Gastrocnemius medialis (tissue), 4 donors: Measurements from ENCODE around the gene SMLR1. TPM values are rescaled to one million over a fixed set of nuclear protein-coding genes. Genes with fewer than 3 reads are reported as not detected.

Experiments
- ATAC-seq, 2 donors: fragments of 150-250 bp; one replicate each; pipeline ENCODE4 v1.9.1; 2016
- DNase-seq, 2 donors: peaks; one replicate each; pipeline ENCODE4 v3.0.0-alpha.2; 2019
- H3K27ac ChIP-seq, 4 donors: fragments of 200-600 bp; sonication (generic); 1 replicate in 1 of 4; 2 replicates in 3 of 4; pipeline ENCODE4 v1.5.1; 2016 to 2018; ENCODE audit warnings: mild to moderate bottlenecking in 2 of 4, moderate library complexity in 1 of 4
- H3K27me3 ChIP-seq, 3 donors: fragments of 200-600 bp; sonication (generic) in 2 of 3; 1 replicate in 1 of 3; 2 replicates in 2 of 3; pipeline versions ENCODE4 v1.5.1 to v1.6.0; 2016 to 2019; ENCODE audit warnings: mild to moderate bottlenecking in 1 of 3, moderate library complexity in 1 of 3
- H3K36me3 ChIP-seq, 2 donors: fragments of 200-600 bp; sonication (generic) in 1 of 2; one replicate each; pipeline ENCODE4 v1.5.1; 2017 to 2018
- H3K4me1 ChIP-seq, 2 donors: fragments of 200-600 bp; sonication (generic) in 1 of 2; one replicate each; pipeline ENCODE4 v1.5.1; 2016 to 2017; ENCODE audit warnings: mild to moderate bottlenecking in 2 of 2
- H3K4me3 ChIP-seq, 4 donors: fragments of 200-600 bp; sonication (generic) in 3 of 4; 1 replicate in 1 of 4; 2 replicates in 3 of 4; pipeline ENCODE4 v1.5.1; 2016 to 2019; ENCODE audit warnings: mild to moderate bottlenecking in 2 of 4
- H3K9me3 ChIP-seq, 3 donors: fragments of 200-600 bp; sonication (generic) in 2 of 3; 1 replicate in 1 of 3; 2 replicates in 2 of 3; pipeline ENCODE4 v1.5.1; 2016 to 2019
- POLR2A ChIP-seq, 2 donors: fragments of 450-650 bp; IDR thresholded peaks; one replicate each; pipeline ENCODE4 v1.6.1; 2017; ENCODE audit warnings: antibody characterized with exemption in 2 of 2, mild to moderate bottlenecking in 2 of 2, moderate library complexity in 2 of 2
- in situ Hi-C, 4 donors: fragments of 200-750 bp; cut with MboI; loops; one replicate each; pipeline versions ENCODE4 v1.15.0 to v1.8.0; 2017; ENCODE audit warnings: low sequenced_read_pairs in 4 of 4
- intact Hi-C: fragments of 100-400 bp; cut with DNase I; formaldehyde crosslinking; loops from one replicate; pipeline ENCODE4 v1.15.1; 2023; ENCODE audit warnings: low total_unique reads
- total RNA-seq, 4 donors: library from RNA; depleted of rRNA; stranded (reverse); fragments of >200 nt; gene quantifications; one replicate each; pipeline versions ENCODE4 v1.1.0 to v1.2.3, GENCODE V29; 2016
- TF ChIP-seq, protein P1 (sequence below), 5 experiments: fragments of 450-650 bp in 3 of 5; fragments of 200-600 bp in 2 of 5; sonication (generic) in 2 of 5; IDR thresholded peaks in 4 of 5; conservative IDR thresholded peaks in 1 of 5; 1 replicate in 4 of 5; 2 replicates in 1 of 5; pipeline ENCODE4 v1.5.1; 2016 to 2019; ENCODE audit warnings: antibody characterized with exemption in 5 of 5, mild to moderate bottlenecking in 3 of 5, moderate library complexity in 3 of 5

The SMLR1 gene
- total RNA-seq, 4 donors from 2014 or later, result not detected

DNA sequence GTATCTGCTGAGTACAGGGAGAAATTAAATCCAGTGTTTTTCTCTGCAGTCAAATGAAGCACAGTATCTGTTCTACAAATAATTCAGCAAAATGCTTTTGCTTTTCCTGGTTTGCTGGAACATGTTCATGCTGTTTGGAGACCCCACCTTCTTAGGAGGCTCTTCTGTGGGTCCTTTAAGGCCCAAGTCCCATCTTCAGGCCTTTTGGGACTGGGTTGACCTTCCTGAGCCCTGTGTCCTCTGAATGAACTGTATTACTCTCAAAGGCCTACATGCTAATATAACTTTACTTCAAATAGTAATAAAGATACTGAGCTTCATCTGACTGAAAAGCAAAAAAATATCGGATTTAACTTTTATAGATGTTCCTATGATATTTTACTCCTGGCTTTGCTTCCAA is 19.3 kb downstream of the SMLR1 start:
- TF ChIP-seq, protein P1, sequence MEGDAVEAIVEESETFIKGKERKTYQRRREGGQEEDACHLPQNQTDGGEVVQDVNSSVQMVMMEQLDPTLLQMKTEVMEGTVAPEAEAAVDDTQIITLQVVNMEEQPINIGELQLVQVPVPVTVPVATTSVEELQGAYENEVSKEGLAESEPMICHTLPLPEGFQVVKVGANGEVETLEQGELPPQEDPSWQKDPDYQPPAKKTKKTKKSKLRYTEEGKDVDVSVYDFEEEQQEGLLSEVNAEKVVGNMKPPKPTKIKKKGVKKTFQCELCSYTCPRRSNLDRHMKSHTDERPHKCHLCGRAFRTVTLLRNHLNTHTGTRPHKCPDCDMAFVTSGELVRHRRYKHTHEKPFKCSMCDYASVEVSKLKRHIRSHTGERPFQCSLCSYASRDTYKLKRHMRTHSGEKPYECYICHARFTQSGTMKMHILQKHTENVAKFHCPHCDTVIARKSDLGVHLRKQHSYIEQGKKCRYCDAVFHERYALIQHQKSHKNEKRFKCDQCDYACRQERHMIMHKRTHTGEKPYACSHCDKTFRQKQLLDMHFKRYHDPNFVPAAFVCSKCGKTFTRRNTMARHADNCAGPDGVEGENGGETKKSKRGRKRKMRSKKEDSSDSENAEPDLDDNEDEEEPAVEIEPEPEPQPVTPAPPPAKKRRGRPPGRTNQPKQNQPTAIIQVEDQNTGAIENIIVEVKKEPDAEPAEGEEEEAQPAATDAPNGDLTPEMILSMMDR (IDR thresholded peaks at IDR 0.05 in 4 of 5, conservative IDR thresholded peaks at IDR 0.05 in 1 of 5), result no peak
- TF ChIP-seq POLR2A (IDR thresholded peaks at IDR 0.05), result no peak
- no peaks in the 10 kb centered on the region for H3K9me3 ChIP-seq
- H3K27ac ChIP-seq, result peak overlapping the region in 1 of 4 donors; percentile 42
- ATAC-seq (no peak), DNase-seq (no peak)
- intact Hi-C loops (loop anchor here (10.0 kb wide), 1 partner anchor 522 kb away; no protein-coding TSS in a partner anchor), in situ Hi-C loops (no loop called here)
- H3K4me1 ChIP-seq, result no peaks in the 10 kb centered on the region
- H3K27me3 ChIP-seq, result no peaks in the 10 kb centered on the region
- H3K4me3 ChIP-seq, result no peak overlapping the region
- no peaks in the 10 kb centered on the region for H3K36me3 ChIP-seq

DNA sequence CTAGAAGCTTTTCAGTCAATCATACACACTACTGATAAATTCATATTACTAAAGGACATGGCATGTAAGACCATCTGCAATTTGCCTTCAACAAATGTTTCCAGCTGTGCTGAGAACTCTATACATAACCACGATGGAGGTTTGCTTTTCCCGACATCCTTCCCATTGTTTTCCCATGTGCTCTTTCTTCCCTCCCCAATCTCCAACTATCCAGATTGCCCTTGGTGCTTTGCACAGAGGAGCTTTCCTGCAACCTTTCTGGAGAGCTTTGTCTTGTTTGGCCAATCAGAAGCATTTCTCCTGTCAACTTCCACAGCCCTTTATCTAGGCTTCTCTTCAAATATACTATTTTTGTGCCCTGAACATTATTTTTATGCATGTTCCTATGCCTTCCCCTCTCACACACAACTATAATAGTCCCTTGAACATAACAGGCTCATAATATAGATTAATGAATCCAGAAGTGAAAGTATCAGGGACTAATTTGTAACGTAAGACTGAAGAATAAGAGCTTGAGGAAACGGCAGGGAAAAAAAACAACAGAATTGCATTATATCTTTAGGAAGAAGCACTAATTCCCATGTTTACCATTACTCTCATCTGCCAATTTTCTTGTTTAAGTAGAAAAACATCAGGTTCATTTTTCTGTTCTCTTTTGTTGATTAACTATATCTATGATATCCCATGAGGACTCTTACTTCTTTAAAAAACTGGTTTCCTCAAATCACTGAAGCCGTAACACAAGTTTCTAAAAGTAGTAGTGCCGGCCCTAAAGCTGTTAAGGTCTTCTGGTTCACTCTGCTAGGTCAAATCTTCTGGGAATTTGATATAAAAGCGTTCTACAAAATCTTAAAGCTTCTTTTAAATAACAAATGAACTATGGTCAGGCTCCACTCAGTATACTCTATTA is 20.1 kb downstream of the SMLR1 start:
- H3K4me1 ChIP-seq, result no peaks in the 10 kb centered on the region
- ATAC-seq, result no peak
- no peak for DNase-seq
- H3K36me3 ChIP-seq, result no peaks in the 10 kb centered on the region
- no peaks in the 10 kb centered on the region for H3K27me3 ChIP-seq
- in situ Hi-C loops, result no loop called here
- H3K27ac ChIP-seq, result peak overlapping the region in 2 of 4 donors; percentile 11 to 42
- H3K4me3 ChIP-seq, result peak overlapping the region in 1 of 4 donors; percentile 36
- intact Hi-C loops, result loop anchor here (10.0 kb wide), 1 partner anchor 522 kb away; no protein-coding TSS in a partner anchor
- no peaks in the 10 kb centered on the region for H3K9me3 ChIP-seq
- TF ChIP-seq POLR2A (IDR thresholded peaks at IDR 0.05), result no peak
- TF ChIP-seq, protein P1 (IDR thresholded peaks at IDR 0.05 in 4 of 5, conservative IDR thresholded peaks at IDR 0.05 in 1 of 5), result no peak

DNA sequence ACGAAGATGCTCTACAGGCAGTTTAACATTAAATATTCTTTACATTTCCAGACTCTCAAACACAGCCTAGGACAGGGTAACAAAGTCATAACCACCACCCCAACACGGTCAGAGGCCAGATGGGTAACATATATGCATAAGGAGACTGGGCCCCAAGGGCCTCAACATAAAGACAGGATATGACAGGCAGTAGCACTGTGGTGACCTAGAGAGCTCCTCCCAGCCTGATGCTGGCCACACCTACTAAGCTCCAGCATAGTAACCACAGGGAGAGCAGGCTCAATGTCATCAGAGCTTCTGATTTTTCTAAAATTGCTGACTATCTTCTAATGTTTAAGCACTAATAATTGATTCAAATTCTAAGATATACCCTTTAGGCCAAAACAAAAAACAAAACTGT is 21.7 kb downstream of the SMLR1 start:
- no peaks in the 10 kb centered on the region for H3K4me1 ChIP-seq
- no peaks in the 10 kb centered on the region for H3K36me3 ChIP-seq
- in situ Hi-C loops (no loop called here), intact Hi-C loops (loop anchor here (10.0 kb wide), 1 partner anchor 524 kb away; no protein-coding TSS in a partner anchor)
- no peak for TF ChIP-seq POLR2A (IDR thresholded peaks at IDR 0.05)
- TF ChIP-seq, protein P1 (IDR thresholded peaks at IDR 0.05 in 4 of 5, conservative IDR thresholded peaks at IDR 0.05 in 1 of 5), result no peak
- no peaks in the 10 kb centered on the region for H3K27me3 ChIP-seq
- ATAC-seq, result no peak
- no peak overlapping the region for H3K27ac ChIP-seq
- no peak overlapping the region for H3K4me3 ChIP-seq
- DNase-seq, result no peak
- H3K9me3 ChIP-seq, result no peaks in the 10 kb centered on the region

DNA sequence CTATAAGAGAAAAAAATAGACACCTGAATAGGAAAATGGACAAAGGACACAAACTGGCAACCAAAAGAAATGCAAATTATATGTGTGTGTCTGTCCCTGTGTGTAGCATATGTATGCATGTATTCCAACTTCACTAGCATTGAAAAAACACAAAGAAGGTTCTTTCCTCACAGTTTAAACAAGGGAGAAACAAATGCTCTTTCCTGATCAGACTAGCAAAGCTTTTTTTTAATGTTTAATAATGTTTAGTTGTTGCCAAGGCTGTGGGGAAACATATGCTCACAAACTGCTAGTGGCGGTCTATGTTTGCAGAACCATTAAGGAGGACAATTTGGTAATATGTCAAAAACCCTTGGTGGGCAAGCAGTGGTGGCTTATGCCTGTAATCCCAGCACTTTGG is 22.4 kb downstream of the SMLR1 start:
- H3K9me3 ChIP-seq, result no peaks in the 10 kb centered on the region
- DNase-seq (no peak), ATAC-seq (no peak)
- in situ Hi-C loops, result no loop called here
- H3K36me3 ChIP-seq, result no peaks in the 10 kb centered on the region
- TF ChIP-seq POLR2A (IDR thresholded peaks at IDR 0.05), result no peak
- TF ChIP-seq, protein P1 (IDR thresholded peaks at IDR 0.05 in 4 of 5, conservative IDR thresholded peaks at IDR 0.05 in 1 of 5), result no peak
- H3K4me3 ChIP-seq, result no peak overlapping the region
- H3K4me1 ChIP-seq, result no peaks in the 10 kb centered on the region
- no peaks in the 10 kb centered on the region for H3K27me3 ChIP-seq
- intact Hi-C loops, result loop anchor here (10.0 kb wide), 1 partner anchor 525 kb away; no protein-coding TSS in a partner anchor
- H3K27ac ChIP-seq, result no peak overlapping the region
